HG03354 (cell line): ENCODE results near the gene SELENOT.
A peak's percentile ranks its signal among the peaks of the same experiment; 100 is the strongest.
"Not testable (repeated sequence)": the region's sequence is repeated elsewhere in the genome, so short reads cannot be mapped to it uniquely, and the experiment has no call there.

Experiments used
- ATAC-seq: cut with Tn5 transposase; IDR thresholded peaks from one replicate; pipeline ENCODE4 v1.9.1; 2021; ENCODE audit warnings: mild to moderate bottlenecking; ENCODE audit not compliant: unreplicated experiment, poor library complexity, severe bottlenecking

The SELENOT gene

DNA sequence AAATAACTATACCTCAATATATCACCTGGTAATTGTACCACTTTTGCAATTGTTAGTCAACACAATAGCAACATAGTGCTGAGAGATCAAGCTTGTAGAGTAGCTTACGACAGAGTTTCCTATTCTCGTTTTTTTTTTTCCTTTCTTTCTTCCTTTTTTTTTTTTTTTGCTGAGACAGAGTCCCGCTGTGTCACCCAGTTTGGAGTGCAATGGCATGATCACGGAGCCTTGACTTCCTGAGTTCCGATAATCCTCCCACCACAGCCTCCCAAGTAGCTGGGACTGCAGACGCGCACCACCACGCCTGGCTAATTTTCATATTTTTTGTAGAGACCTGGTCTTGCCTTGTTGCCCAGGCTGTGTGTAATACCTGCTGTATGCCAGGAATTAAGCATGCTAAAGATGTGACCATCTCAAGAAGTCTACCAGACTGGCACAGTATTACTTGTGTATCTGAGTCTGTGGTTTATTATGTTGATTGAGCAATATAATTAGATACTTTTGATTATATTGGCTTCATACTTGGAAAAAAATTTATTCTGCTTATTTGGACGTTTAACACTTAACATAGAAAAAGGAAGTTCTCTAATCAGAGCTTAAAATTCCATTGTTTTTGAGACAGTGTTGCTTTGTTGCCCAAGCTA lies 3.0 kb downstream of the SELENOT start:
- no peak for ATAC-seq

DNA sequence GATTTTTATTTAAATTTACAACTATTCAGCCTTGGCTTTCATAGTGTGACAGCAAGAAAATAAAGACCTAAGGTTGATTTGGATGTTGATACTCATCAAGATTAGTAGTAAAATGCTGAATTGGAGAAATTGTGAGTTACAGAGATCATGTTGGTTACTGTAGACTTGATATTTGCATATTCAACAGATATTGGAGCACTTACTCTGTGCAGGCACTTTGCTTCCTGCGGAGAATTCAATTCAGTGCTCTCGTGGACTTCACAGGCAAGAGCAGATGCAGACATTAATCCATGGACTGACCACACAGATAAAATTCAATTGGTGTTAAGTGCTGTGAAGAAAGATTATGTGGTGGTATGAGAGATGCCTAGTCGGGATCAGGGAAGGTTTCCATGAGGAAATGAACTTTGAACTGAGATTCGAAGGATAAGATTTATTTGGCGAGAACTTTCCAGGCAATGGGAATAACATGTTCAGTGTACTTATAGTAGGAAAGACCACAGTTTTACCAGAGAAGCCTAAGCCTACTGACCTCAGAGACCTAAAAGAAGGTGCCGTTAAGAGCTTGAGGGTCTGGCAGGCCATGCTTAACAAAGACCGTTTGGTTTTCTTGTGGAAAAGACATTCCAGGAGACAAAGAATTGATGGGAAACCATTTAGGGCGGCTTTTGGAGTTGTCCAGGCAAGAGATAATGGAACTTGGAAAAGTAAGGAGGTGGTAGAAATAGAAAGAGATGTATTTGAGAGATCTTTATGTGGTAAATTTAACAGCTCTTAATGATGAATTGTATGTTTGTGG lies 4.3 kb downstream of the SELENOT start:
- no peak for ATAC-seq

DNA sequence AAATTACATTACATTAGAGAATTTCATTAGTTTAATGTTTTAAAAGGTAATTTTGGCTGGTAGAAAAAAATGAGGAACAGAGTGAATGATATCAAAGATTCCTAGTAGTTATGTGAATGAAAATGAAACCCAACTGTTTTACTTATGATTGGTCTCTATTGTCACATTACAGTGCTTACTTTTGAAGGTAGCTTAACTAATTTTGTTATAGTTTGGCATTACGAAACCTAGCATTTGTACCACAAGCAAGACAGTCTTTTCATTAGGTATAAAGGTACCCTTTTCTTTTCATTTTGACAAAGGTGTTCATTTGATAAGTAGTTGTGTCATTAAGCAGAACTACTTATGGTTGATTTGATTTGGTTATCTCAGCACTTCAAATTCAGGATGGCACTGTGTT lies 6.9 kb downstream of the SELENOT start:
- no peak for ATAC-seq

DNA sequence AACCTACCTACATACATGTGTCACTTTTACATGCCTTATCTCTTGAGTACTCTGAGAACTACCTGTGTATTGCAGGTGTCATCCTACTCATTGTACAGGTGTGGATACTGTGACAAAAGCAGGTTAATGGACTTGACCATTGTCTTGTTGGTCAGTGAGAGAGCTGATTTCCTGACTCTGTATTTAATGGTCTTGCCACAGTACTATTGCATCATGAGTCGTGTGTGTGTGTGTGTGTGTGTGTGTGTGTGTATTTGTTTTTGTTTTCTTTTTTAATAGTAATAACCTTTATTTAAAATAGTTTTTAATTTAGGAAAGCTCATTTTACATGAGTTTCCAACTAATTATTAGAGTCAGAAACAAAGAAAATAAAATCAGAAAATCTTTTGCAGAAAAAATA lies 7.7 kb downstream of the SELENOT start:
- no peak for ATAC-seq

DNA sequence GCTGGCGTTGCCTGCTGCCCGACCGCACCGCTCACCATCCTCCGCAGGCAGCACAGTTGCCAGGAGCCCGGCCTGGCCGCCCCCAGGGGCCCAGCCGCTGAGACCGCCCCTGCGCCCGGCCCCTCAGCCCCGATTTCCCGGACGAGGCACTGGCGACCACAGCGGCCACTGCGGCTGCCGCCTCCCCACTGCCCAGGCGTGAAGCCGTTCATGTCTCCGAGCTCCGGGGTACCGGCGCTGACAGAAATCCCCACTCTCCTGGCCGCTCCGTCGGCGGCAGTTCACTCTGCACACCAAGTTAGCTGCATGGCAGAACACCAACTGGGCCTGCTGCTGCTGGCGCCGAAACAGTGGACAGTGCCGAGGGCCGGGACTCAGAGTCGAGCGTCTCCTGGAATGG lies 8.5 kb downstream of the SELENOT start:
- ATAC-seq = no peak

DNA sequence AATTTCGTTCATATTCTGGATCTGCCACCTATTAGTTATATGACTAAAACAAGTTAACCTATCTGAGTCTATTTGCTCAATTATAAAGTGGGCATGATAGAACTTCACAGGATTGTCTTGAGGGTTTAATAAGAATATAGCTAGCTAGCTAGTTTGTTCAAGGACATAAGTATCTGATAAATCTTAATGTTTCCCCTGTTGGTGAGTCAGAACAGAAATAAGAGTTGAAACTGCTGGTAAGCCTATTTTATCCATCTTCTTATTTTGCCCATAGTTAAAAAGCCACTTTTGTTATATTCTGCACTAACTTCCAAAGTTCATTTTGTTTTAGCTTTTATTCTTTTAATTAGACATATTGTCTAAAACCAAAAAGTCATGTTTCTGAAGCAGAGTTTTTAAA lies 9.4 kb downstream of the SELENOT start:
- no peak for ATAC-seq

DNA sequence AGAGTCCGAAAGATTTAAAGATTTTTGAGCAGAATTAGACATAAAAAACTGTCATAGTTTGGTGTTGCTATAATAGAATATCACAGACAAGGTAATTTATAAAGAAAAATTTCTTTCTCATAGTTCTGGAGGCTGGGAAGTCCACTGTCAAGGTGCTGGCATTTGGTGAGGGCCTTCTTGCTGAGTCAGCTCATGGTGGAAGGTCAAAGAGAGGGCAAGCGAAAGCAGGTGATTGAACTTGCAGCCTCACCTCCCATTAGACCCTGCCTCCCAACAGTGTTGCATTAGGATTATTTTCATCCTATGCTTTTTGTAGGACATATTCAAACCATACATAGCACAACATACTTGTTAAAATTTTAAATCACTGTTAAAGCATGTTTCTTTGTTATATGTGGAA lies 9.9 kb downstream of the SELENOT start:
- no peak for ATAC-seq

DNA sequence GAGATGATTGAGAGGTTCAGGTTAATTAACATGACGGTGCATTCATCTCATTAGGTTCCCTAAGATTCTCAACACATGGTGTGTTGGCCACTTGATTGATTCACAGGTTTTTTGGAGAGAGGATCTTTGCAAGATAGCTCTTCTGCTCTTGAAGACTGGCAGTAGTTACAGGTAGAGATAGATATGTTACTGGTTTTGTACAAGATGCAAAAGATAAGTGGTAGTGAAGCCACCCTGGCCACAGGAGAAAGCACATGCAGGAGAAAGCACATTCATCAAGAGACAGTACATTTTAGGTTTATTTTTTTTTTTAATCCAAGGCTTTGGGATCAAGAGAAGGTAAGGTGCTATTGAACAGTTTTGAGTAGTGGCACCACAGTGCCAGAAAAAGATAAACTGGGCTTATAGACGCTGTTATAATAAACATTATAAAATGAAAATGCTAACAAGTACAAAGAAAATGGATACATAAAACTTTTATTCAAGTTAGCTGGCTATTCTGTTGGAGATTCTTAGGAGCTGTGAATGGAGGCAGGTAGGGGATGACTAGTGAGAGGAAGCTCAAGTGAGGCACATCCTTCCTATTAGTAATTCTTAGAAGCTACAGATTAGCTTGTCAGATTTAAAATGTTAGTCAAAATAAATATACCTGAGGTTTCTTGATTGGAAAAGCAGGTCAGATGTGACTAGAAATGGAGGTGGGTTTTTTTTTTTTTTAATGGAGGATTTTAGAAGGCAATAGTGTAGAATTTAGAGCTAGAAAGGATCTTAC lies 10.8 kb downstream of the SELENOT start:
- ATAC-seq = no peak

DNA sequence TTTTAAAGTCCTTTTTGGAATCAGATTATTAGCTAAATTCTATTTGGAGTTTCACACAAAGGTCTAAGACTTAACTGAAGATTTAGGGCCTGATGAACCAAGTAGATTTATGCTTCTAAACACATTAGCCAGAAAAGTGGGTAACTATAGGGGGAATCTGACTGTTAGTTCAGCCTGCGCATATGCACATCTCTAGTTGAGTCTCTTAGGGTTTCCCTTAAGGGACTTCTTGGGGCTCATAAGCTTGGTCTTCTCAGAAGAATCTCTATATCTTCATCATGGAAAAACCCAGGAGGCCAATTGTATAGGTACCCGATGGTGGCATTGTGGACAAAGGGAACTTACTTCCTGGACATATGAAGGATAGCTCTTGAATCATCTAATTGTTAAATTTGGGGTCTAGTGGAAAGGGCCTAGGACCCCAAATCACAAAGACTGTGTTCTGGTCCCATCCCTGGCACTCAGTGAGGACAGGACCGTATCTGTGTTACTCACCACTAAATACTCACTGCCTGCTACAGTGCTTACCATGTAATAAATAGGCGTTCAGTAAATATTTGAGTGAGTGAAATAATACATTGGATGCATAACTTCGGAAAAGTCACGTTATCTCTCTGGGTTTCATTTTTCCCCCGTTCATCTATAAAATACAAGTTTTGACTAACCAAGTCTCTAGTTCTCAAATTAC lies 17.0 kb downstream of the SELENOT start:
- no peak for ATAC-seq

DNA sequence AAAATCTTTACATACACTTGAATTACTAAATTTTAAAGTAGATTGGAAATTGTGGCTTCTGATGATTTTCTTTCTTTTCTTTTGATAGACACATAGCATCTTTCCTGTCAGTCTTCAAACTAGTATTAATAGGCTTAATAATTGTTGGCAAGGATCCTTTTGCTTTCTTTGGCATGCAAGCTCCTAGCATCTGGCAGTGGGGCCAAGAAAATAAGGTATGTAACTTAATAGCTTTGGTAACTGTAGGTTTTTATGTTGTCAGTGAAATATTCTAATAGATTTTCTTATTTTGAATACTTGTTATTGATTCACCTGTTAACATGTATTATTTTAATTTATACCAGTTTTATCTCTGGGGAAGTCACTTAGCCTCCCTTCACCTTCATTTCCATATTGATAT lies 19.8 kb downstream of the SELENOT start:
- not testable (repeated sequence) for ATAC-seq

DNA sequence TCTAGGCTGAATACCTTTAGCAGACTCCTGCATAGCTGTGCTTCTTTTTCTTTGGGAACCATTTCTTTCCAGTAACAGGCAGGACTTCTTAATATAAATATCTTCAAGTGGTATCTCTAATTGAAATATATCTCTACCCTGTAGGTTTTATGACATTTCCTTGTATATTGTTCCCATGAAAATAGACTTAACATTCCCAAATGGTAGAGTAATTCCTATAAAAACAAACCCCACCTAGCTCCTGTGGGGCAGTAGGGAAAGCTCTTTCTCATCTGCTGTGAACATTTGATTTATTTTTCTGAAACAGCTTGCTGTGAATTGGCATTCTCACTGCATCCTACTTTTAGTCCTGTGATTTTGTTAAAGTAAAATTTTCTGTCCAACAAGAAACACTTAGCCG lies 20.8 kb downstream of the SELENOT start:
- ATAC-seq = no peak

DNA sequence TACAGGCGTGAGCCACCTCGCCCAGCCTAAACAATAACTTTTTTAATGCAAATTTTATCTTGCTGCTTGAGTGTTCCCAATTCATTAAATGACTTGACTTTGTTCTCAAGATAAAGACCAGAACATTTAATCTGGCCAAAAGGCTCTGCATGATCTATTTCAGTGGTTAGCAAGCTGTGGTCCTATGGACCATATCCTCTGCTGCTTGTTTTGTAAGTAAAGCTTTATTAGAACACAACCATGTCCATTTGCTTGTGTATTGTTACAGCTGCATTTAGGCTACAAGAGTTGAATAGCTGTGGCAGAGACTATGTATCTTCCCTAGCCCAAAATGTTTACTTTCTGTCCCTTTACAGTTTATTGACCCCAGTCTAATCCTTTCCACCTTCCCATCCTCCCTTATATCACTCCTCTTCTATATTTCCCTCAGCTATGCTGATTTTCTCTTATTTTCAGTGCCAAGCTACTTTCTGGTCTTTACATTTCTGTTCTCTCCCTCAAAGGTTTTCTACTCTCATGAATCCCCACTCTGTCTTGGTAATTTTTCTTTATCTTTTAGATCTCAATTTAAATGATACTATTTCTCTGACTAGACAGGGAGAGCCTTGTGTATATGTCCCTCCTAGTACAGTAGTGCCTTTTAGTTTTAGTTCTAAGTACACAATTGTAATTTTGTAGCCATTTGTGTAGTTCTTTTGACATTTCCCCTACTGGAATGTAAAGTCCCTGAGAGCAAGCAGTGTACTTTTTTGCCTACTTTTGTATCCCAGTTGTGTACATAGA lies 23.2 kb downstream of the SELENOT start:
- ATAC-seq = no peak

DNA sequence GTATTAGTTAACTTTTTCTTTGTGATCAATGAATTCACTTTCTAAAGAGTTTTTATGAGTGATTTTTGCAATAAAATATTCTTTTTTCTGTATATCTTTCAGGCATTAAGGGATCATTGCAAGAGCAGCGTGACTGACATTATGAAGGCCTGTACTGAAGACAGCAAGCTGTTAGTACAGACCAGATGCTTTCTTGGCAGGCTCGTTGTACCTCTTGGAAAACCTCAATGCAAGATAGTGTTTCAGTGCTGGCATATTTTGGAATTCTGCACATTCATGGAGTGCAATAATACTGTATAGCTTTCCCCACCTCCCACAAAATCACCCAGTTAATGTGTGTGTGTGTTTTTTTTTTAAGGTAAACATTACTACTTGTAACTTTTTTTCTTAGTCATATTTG lies 24.4 kb downstream of the SELENOT start:
- ATAC-seq = no peak

DNA sequence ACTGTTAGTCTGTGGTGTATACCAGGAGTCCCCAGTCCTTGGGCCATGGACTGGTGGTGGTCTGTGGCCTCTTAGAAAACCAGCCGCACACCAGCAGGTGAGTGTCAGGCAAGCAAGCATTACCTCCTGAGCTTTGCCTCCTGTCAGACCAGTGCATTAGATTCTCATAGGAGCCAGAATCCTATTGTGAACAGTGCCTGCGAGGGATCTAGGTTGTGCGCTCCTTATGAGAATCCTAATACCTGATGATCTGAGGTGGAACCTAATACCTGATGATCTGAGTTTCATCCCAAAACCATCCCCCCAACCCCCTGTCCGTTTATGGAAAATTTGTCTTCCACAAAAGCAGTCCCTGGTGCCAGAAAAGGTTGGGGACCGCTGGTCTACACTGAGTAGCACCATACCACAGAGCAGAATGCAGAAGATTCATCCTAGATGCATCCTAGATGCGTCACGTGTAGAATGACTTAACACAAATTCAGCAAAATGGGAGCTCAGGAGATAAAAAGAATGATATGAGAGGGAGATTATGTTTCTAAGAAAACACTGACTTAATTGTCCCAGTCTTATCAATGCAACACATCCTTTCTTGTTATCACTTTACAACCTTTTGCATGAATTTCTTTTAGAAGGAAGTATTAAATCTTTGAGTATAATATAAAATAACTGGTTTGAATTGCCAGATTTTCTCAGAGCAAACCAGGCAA lies 28.5 kb downstream of the SELENOT start:
- no peak for ATAC-seq

DNA sequence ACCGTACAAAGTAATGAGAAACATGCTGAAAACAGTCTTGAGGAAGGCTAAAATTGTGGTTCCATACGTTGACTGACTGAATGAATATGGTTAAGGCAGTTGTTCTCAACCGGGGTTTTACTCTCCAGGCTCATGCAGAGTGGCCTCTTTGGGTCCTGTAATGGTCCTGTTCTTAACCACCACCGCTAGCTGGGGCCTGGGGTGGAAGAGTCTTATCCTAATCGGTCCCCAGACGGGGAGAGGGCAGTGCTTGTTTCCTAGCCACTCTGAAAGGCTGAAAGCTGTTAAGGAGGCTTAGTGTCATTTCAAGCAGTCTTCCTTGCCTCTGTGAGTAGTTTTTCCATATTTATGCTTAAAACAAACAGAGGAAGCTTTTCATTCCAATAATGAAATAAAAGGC lies 32.0 kb downstream of the SELENOT start:
- no peak for ATAC-seq

DNA sequence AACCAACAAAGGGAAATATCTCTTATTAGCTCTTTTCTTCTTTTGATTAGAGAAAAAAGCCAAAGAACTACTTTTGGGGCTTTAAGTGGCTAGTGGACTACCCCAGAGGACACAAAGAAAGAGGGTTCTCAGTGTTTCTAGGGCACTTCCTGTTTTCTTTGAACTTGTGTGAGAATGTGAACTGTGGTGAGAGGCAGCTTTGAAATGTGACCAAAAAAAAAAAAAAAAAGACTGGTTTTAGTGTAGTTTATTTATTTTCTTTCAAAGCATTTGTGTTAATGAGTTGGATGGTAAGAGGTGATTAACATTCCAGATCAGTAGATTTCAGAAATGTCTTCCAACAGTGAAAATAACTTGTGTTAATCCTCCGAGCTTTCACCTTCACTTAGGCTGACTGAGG lies 32.4 kb downstream of the SELENOT start:
- ATAC-seq = peak; percentile 82

DNA sequence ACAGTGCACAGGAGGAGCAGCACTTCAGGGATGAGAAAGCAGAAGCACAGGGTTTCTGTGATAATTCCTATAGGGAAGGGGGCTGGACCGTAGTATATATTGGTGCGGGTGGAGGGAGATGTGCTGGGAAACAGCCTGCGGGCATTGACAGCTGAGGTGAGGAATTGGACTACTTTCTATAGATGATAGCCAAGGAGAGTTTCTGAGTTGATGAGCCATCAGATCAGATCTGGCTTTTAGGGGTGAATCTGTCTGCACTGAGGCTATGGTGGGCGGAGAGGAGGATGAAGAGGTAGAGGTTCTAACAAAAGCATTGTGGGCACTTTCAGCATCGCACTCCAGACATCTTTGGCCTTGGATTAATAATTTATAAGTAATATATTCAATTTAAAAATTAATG lies 33.1 kb downstream of the SELENOT start:
- no peak for ATAC-seq

DNA sequence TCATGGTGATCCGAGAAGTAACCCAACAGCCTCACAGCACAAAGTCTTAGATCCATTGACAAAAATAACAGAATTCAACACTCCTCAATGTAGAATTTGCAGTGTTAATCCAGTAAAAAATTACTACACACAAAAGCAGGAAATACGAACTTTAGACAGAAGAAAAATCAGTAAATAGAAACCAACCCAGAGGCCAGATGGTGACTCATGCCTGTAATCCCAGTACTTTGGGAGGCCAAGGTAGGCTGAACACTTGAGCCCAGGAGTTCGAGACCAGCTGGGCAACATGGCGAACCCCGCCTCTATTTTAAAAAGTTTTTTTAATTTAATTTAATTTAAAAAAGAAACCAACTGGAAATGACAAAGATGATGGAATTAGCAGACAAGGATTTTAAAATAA lies 36.1 kb downstream of the SELENOT start:
- ATAC-seq = no peak

DNA sequence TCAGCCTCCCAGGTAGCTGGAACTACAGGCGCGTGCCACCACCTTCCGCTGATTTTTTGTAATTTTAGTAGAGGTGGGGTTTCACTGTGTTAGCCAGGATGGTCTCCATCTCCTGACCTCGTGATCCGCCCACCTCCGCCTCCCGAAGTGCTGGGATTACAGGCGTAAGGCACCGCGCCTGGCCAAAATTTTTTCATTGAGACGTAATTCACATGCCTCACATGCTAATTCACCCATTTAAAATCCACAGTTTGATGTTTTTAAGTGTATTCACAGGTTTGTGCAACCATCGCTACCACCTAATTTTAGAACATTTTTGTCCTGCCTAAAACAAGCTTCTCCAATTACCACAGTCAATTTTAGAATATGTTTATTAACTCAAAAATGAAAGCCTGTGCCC lies 37.1 kb downstream of the SELENOT start:
- ATAC-seq = no peak
